ENCODE results near the gene MYO10.

DNA sequence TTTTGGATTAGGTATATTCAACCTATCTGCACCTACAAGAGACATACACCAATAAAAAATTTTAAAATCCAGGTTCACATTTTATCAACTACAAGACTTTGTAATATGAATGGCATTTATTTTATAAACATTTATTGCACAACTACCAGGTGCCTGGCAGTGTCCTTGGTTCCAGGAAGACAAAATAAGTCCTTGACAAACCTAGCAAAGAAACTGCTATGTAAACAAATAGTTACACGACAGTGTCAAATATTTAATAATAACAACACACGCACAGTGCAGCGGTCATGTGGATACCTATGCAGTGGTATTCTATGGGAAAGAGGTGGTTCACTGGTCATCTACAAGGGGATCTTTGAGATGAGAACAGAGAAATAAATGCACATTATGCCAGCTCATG, 120.7 kb downstream of the MYO10 start:
- TF ChIP-seq POLR2A (IDR thresholded peaks at IDR 0.05), result no peak
- TF ChIP-seq, protein P1, sequence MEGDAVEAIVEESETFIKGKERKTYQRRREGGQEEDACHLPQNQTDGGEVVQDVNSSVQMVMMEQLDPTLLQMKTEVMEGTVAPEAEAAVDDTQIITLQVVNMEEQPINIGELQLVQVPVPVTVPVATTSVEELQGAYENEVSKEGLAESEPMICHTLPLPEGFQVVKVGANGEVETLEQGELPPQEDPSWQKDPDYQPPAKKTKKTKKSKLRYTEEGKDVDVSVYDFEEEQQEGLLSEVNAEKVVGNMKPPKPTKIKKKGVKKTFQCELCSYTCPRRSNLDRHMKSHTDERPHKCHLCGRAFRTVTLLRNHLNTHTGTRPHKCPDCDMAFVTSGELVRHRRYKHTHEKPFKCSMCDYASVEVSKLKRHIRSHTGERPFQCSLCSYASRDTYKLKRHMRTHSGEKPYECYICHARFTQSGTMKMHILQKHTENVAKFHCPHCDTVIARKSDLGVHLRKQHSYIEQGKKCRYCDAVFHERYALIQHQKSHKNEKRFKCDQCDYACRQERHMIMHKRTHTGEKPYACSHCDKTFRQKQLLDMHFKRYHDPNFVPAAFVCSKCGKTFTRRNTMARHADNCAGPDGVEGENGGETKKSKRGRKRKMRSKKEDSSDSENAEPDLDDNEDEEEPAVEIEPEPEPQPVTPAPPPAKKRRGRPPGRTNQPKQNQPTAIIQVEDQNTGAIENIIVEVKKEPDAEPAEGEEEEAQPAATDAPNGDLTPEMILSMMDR (IDR thresholded peaks at IDR 0.05), result no peak

All from Peyer's patch (tissue), 4 donors.